Thyroid gland (tissue), 4 donors: ENCODE measurements around the gene DLGAP4. TPM values are rescaled to one million over a fixed set of nuclear protein-coding genes. Genes with fewer than 3 reads are reported as not detected.

Experiments
- DNase-seq, 2 donors: peaks; one replicate each; pipeline ENCODE4 v3.0.0-alpha.2; 2019
- H3K27ac ChIP-seq, 3 donors: fragments of 200-600 bp; sonication (generic); 1 replicate in 2 of 3; 2 replicates in 1 of 3; pipeline ENCODE4 v1.5.1; 2016 to 2019; ENCODE audit warnings: mild to moderate bottlenecking in 1 of 3, moderate library complexity in 1 of 3
- H3K27me3 ChIP-seq: fragments of 200-600 bp; sonication (generic); one replicate; pipeline ENCODE4 v1.5.1; 2019
- H3K36me3 ChIP-seq, 2 donors: fragments of 200-600 bp; sonication (generic); one replicate each; pipeline ENCODE4 v1.5.1; 2016 to 2019
- H3K4me1 ChIP-seq, 2 donors: fragments of 200-600 bp; sonication (generic); one replicate each; pipeline ENCODE4 v1.5.1; 2017 to 2019
- H3K4me3 ChIP-seq, 3 donors: fragments of 200-600 bp; sonication (generic); replicated peaks in 1 of 3; 1 replicate in 2 of 3; 2 replicates in 1 of 3; pipeline ENCODE4 v1.5.1; 2016; ENCODE audit warnings: mild to moderate bottlenecking in 1 of 3
- H3K9me3 ChIP-seq: fragments of 200-600 bp; sonication (generic); one replicate; pipeline ENCODE4 v1.5.1; 2017
- POLR2A ChIP-seq, 2 donors: fragments of 450-650 bp; IDR thresholded peaks; one replicate each; pipeline ENCODE4 v1.6.1; 2017; ENCODE audit warnings: antibody characterized with exemption in 2 of 2, mild to moderate bottlenecking in 2 of 2, moderate library complexity in 1 of 2
- WGBS, 2 donors: methylation state at CpG; one replicate each; pipeline ENCODE4 v1.1.5; 2017; 5-methylcytosine and 5-hydroxymethylcytosine counted together
- intact Hi-C: fragments of 100-400 bp; cut with DNase I; formaldehyde crosslinking; loops from one replicate; pipeline ENCODE4 v1.15.1; 2023
- total RNA-seq, 4 donors: library from RNA; depleted of rRNA; stranded (reverse); fragments of >200 nt; gene quantifications; one replicate each; pipeline ENCODE4 v1.2.3, GENCODE V29; 2016
- TF ChIP-seq, protein P1 (sequence below), 6 experiments: fragments of 200-600 bp in 3 of 6; fragments of 450-650 bp in 3 of 6; sonication (generic) in 3 of 6; IDR thresholded peaks; one replicate each; pipeline ENCODE4 v1.5.1; 2016 to 2019; ENCODE audit warnings: antibody characterized with exemption in 6 of 6, mild to moderate bottlenecking in 2 of 6, inconsistent platforms in 1 of 6, moderate library complexity in 1 of 6

DLGAP4 gene
- total RNA-seq, 4 donors from 2014 or later, result 29.3 to 52.4 (median 41.5) TPM

- H3K27me3 ChIP-seq, result no peaks in the 10 kb centered on the region
- 90 to 94% methylated on average over 1 of the region's 1 CpG for WGBS, 2 donors
- H3K4me3 ChIP-seq, result no peak overlapping the region
- H3K36me3 ChIP-seq, result no peaks in the 10 kb centered on the region
- TF ChIP-seq POLR2A (IDR thresholded peaks at IDR 0.05), result no peak
- TF ChIP-seq, protein P1, sequence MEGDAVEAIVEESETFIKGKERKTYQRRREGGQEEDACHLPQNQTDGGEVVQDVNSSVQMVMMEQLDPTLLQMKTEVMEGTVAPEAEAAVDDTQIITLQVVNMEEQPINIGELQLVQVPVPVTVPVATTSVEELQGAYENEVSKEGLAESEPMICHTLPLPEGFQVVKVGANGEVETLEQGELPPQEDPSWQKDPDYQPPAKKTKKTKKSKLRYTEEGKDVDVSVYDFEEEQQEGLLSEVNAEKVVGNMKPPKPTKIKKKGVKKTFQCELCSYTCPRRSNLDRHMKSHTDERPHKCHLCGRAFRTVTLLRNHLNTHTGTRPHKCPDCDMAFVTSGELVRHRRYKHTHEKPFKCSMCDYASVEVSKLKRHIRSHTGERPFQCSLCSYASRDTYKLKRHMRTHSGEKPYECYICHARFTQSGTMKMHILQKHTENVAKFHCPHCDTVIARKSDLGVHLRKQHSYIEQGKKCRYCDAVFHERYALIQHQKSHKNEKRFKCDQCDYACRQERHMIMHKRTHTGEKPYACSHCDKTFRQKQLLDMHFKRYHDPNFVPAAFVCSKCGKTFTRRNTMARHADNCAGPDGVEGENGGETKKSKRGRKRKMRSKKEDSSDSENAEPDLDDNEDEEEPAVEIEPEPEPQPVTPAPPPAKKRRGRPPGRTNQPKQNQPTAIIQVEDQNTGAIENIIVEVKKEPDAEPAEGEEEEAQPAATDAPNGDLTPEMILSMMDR (IDR thresholded peaks at IDR 0.05), result no peak
- H3K9me3 ChIP-seq, result no peaks in the 10 kb centered on the region
- no peak overlapping the region for H3K27ac ChIP-seq
- H3K4me1 ChIP-seq, result peaks cover 34 to 57% of the 10 kb centered on the region in 2 donors
- intact Hi-C loops, result no loop called here
- DNase-seq, result no peak
Measured at GRCh38 chr20:36477475-36477874, 171.3 kb downstream of the DLGAP4 start.

GRCh38 chr20:36478137-36478905, 172.2 kb downstream of the DLGAP4 start:
- H3K27ac ChIP-seq, result no peak overlapping the region
- no peaks in the 10 kb centered on the region for H3K27me3 ChIP-seq
- intact Hi-C loops, result no loop called here
- DNase-seq, result no peak
- no peaks in the 10 kb centered on the region for H3K9me3 ChIP-seq
- H3K4me1 ChIP-seq, result peaks cover 34 to 57% of the 10 kb centered on the region in 2 donors
- H3K4me3 ChIP-seq, result no peak overlapping the region
- WGBS, 2 donors, result 70 to 74% methylated on average over 7 of the region's 7 CpGs
- no peak for TF ChIP-seq POLR2A (IDR thresholded peaks at IDR 0.05)
- TF ChIP-seq, protein P1 (IDR thresholded peaks at IDR 0.05), result no peak
- H3K36me3 ChIP-seq, result no peaks in the 10 kb centered on the region

- H3K4me1 ChIP-seq, result peaks cover 40 to 57% of the 10 kb centered on the region in 2 donors
- TF ChIP-seq POLR2A (IDR thresholded peaks at IDR 0.05), result no peak
- TF ChIP-seq, protein P1 (IDR thresholded peaks at IDR 0.05), result no peak
- no peaks in the 10 kb centered on the region for H3K27me3 ChIP-seq
- H3K9me3 ChIP-seq, result no peaks in the 10 kb centered on the region
- H3K36me3 ChIP-seq, result no peaks in the 10 kb centered on the region
- no peak for DNase-seq
- intact Hi-C loops, result no loop called here
- H3K4me3 ChIP-seq, result no peak overlapping the region
- H3K27ac ChIP-seq, result no peak overlapping the region
- 93 to 97% methylated on average over 2 of the region's 2 CpGs for WGBS, 2 donors
Measured at GRCh38 chr20:36479938-36480337, 173.8 kb downstream of the DLGAP4 start.

- no peak overlapping the region for H3K27ac ChIP-seq
Measured at GRCh38 chr20:36480456-36481048, 174.4 kb downstream of the DLGAP4 start.

More at GRCh38 chr20:36480456-36481048, 174.4 kb downstream of the DLGAP4 start:
- Histone ChIP-seq H3K9me3 (no peaks in the 10 kb centered on the region), H3K4me3 (no peak overlapping the region), H3K4me1 (peaks cover 42 to 59% of the 10 kb centered on the region in 2 donors), H3K36me3 (no peaks in the 10 kb centered on the region), H3K27me3 (no peaks in the 10 kb centered on the region)
- intact Hi-C loops, result no loop called here
- TF ChIP-seq, protein P1 (IDR thresholded peaks at IDR 0.05), result no peak
- no peak for TF ChIP-seq POLR2A (IDR thresholded peaks at IDR 0.05)
- 74 to 77% methylated on average over 5 of the region's 5 CpGs for WGBS, 2 donors
- no peak for DNase-seq
